ENCODE results near the gene DENND6A.

- TF ChIP-seq KDM5A (IDR thresholded peaks at IDR 0.05; ENCODE audit: low read length), result no peak
- no peak for TF ChIP-seq CTCF (IDR thresholded peaks at IDR 0.05; ENCODE audit: control extremely low read depth in 1 of 3, insufficient read depth in 1 of 3, low read depth in 1 of 3, low read length in 3 of 3)
- TF ChIP-seq BACH1 (IDR thresholded peaks at IDR 0.05; ENCODE audit: low read length), result no peak
- no peak for TF ChIP-seq POLR2A (IDR thresholded peaks at IDR 0.05; ENCODE audit: control extremely low read depth in 1 of 2, low read depth in 2 of 2, low read length in 2 of 2)
- no peak for TF ChIP-seq HDAC2 (IDR thresholded peaks at IDR 0.05; ENCODE audit: borderline replicate concordance in 1 of 2, low read depth in 2 of 2, low read length in 2 of 2)
- TF ChIP-seq SP1 (IDR thresholded peaks at IDR 0.05; ENCODE audit: low read depth, low read length), result no peak
- no peak for TF ChIP-seq EZH2 (IDR thresholded peaks at IDR 0.05; ENCODE audit: low read depth, low read length, severe bottlenecking)
- TF ChIP-seq CEBPB (IDR thresholded peaks at IDR 0.05; ENCODE audit: low read depth, low read length), result no peak
Observed at GRCh38 chr3:57624801-57625200, 68.1 kb downstream of the DENND6A start.
